SIG-M5 treated with dmso at 0.1 percent for 504 hours (cell line): Measurements from ENCODE around the gene TRERF1.

ENCODE experiments used
- DNase-seq: peaks from one replicate; lab custom pipeline; 2025; ENCODE audit not compliant: unreplicated experiment; lab: John Stamatoyannopoulos, UW

The TRERF1 gene

DNA sequence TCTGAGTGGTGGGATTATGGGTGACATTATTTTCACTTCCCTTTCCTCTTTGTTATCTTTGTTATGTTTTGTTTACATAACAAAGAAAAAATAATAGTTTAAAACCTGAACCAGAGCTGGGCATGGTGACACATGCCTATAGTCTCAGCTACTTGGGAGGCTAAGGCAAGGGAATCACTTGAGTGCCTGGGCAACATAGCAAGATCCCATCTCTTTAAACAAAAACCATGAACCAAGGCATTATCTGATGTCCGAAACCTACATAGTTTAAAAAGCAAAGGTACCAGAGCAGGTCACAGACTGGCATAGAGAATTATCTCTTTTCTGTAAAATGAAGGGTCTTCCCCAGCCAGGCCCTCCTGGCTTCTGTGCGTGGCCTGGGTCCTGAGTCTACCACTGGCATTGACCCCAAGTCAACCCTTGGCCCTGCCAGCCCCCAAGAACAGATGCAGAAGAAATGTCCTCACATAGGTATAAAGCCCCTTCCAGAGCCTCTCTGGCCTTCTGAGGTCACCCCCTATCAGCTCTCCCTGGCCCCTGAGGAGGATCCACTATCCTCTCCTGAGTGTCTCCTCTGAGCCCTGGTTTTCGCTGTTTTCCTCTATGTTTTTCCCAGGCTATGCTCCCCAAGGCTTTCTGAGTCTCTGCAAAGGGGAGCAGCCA lies 81.3 kb downstream of the TRERF1 start:
- DNase-seq = no peak

DNA sequence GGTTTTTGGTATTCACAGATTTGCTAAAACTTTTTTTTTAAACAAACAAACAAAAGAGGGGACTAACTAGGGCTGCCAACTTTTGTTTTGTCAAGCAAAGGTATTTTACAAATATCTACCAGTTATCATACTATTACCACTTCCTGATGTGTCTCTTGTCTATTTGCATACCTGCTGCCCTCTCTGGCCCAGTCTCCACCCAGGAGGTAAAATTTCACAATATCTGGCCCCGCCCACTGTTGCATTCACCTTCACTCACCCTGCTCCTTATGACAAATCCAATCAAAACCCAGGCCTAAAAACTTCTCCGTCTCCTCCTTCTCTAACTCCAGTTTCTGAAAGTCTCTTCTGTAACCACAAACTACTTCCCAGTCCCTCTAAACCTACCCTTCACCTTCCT lies 82.2 kb downstream of the TRERF1 start:
- no peak for DNase-seq

GRCh38 chr6:42368181-42368580 lies 83.5 kb downstream of the TRERF1 start:
- DNase-seq = peak; percentile 51

DNA sequence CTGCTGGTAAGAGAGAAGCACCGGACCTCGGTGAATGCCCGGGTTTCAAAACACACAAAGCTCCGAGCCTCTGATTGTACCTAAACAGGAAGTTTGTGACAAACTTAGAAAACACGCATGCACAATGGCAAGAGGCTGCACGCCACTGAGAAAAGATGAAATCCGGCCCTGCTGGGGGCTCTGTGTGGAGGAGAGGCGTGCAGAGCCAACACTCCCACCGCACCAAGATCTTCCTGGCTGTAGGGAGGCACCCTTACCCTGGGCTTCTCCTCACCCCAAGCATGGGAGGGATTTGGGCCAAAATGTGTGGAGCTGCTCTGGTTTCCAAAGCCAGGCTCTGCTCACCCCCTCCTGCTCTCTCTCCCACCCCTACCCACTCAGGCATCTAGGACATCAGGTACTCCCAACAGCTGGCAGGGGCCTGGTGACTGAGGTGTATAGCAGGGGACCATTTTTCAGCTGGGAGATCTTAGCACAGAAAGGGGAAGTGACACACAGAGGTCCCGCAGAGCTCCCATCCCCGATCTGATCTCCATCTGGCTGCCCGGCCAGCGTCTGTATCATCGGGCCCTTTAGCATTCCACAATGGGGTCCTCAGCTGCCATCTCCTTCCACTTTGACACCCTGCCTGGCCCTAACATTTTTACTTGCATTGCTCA lies 84.2 kb downstream of the TRERF1 start:
- peak; percentile 77 for DNase-seq

- DNase-seq = no peak
Measured at GRCh38 chr6:42366999-42367352, 84.8 kb downstream of the TRERF1 start.

DNA sequence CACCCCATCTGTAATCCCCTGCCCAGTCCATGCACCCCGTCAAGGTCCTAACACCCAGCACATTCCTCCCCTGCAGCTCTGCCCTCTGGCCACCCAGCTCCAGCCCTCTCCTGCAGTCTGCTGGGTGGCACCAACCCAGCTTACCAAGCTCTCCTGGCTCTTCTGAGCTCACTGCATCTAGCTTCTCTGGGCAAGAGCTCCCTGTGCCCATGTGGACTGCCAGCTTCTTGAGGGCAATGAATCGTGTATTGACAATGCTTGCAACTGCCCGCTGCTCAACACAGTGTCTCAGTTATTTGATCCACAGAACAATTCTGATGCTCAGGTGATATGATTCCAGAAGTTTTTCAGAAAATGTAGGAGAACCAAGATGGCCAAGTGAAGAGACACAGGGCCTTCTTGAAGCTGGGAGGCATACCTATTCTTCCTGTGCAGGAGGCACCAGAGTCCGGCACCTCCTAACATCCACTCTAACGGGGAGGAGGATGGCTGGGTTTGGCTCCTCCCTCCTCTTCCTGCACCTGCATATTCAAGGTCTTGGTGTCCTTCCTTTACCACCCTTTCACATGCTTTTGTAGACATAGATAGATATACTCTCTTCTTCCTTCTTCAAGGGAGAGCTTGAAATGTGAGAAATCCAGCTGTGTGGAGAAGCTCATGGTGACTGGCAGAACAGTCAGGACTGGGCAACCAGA lies 85.6 kb downstream of the TRERF1 start:
- no peak for DNase-seq

DNA sequence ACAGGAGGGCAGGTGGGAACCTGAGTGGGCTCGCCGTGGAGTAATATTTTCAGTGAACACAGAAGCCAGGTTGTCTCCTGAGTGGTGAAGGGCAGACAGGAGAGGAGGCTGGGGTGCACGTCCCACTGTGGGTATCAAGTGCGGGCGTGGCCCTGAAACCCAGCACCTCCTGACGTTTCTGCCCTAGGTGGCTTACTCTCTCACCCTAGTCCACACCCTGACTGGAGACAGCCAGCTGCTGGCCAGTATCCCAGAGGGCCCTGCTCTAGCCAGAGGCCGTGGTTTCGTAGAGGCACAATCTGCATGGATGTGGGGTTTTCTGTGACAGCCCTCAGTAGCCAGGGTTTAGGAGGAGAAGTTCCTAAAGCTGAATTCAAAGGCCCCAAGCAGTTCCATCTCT lies 86.7 kb downstream of the TRERF1 start:
- DNase-seq = no peak

DNA sequence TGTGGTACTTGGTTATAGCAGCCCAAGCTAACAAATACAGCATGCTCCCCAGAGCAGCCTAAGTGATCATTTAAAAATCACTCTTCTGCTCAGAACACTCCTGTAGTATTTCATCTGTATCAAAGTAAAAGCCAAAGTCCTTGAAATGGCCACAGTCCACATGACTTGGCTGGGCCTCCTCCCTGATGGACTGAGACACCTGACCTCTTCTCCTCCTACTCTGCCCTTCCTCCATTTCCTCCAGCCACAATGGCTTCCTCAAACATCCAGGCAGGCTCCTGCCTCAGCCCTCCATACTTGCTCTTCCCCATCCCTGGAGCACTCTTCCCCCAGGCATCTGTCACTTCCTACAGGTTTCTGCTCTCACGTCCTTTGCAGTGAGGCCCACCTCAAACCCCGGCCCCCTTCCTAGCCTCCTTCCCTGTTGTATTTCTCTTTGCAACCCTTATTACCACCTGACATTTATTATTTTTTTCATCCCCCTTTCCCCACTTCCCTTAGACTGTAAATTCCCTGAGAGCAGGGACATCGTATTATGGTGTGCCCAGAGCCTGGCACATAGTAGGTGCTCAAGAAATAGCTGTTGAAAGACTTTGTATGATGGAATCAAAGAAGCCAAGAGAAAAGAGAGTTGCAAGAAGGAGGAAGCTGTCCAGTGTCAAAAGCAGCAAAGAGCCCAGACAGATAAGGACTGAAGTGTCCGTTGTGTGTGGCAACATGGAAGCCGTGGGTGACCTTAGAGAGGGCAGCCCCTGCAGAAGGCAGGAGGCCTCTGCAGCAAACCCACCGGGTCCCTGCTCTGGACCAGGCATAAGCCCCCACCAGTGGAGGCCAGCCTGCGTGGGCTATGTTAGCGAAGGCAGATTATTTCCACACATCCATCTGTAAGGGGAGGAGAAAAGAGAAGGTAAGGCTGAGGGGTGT lies 87.5 kb downstream of the TRERF1 start:
- no peak for DNase-seq

GRCh38 chr6:42361036-42361435 lies 90.7 kb downstream of the TRERF1 start:
- no peak for DNase-seq

DNA sequence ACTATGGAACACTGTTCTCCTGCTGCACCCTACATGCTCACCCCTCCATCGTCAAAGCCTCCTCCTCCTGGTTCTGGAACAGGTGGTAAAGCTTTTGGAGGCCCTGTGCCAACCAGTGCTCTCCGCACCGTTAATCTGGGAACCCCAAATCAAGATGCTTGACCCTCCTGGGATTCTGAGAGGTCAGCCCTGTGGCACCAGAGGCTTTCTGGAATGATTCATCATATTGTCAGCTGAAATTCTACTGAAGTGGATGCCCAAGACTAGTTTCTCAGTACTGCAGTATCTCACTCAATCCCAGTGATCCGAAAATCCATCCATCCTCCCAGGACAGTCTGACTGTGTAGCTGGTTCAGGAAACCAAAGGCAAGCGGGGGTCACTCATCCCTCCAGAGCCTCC lies 92.7 kb downstream of the TRERF1 start:
- no peak for DNase-seq

GRCh38 chr6:42355416-42355815 lies 96.3 kb downstream of the TRERF1 start:
- no peak for DNase-seq

DNA sequence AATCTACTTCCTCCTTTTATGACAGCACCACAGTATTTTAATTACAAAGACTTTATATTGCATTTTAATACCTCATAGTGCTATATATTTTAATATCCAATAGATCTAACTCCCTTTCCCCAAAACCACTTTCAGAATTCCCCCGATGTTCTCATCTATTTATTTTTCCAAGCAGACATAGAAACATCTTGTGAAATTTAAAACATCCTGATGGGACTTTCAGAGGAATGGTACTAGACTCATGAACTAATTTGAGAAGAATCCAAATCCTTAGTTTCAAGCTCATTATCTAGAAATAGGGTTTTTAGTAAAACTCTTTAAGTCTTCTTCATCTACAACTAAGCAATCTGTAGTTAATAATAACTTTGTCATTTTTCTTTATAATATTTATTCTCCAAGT lies 97.0 kb downstream of the TRERF1 start:
- no peak for DNase-seq

- no peak for DNase-seq
Measured at GRCh38 chr6:42352856-42353564, 98.7 kb downstream of the TRERF1 start.

- no peak for DNase-seq
Measured at GRCh38 chr6:42350911-42351310, 100.8 kb downstream of the TRERF1 start.

GRCh38 chr6:42349753-42350511 lies 101.8 kb downstream of the TRERF1 start:
- DNase-seq = no peak

DNA sequence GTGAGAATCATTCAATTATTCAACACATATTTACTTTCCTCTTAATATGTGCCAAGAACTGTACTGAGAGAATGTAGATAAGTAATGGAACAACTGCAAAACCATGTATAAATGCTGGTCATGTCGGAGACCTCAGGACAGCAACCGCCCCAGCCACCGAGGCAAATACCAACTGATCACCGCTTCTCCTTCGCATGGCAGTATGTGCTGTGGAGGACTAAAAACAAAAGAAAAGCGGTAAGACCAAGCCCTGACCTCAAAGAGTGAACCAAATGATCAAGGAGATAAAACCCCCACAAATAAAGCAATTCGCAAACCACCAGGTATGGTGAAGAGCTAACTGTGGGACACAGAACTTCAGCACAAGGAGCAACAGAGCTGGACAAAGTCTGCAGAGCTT lies 104.3 kb downstream of the TRERF1 start:
- DNase-seq = no peak

DNA sequence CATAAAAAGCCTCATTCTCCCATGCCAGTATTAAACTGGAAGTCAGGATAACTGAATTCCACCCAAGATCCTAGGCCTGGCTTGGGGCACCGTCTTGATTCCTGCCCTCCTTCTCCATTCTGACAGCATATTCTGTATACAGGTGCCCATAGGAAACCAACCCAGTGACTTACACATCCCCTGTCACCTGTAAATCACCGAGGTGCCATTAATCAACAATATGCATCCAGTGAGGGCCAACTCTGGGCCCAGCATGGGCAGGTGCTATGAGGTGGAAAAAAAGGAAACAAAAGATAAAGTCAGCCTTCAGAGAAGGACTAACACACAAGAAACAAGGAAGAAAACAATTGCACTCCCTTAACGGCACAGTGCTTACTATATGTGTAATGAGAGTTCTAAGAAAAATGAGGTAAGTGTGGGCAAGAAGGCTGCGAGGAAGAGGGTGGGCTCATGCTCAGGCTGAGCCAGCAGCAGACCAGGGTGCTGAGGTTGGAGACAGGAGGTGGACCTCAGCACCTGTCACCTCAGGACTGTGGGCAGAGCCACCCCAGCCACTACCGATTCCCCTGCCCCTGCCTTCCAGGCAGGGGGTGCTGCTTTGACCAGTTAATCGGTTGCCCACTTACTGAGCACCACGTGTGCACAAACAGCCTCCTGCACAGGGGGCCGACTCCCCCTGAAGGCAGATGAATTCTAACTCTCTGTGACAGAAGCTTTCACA lies 105.9 kb downstream of the TRERF1 start:
- DNase-seq = no peak

- DNase-seq = no peak
Measured at GRCh38 chr6:42344756-42345155, 107.0 kb downstream of the TRERF1 start.

DNA sequence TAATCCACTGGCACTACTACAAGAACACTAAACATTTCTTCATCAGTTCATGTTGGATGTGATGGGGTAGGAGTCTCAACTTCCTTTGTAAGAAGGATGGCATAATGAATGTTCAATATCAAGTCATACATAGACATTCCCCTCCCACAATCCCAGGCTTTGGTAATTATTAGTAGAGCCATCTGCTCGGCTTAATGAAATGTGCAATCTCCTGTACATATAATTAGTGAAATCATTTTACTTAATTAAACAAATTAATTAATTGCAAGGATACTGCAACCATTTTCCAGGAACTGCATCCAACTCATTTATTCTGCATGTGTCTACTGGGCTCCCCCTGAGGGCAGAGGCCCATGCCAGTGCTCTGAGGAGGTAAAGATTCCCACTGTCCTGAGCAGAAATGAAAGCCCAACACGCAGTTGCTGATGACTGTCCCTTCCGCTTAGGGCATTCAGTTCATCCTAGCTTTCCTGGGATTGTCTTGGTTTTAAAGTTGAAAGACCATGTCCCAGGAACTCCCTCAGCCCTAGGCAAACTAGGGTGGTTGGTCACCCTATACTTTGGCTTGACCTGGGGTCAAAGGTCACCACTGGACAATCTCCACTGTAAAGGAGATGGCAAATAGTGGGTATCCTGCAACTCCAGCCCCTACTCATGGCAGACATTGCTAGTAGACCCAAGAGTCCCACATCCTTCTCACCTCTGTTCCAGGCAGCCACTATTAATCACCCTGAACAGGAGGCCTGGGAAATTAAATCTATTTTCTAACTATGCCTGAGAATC lies 109.8 kb downstream of the TRERF1 start:
- no peak for DNase-seq
